B cell (primary cell): ENCODE measurements around the gene ZNF562. TPM values are rescaled to one million over a fixed set of nuclear protein-coding genes. Genes with fewer than 3 reads are reported as not detected.
"Not testable (repeated sequence)": the region's sequence is repeated elsewhere in the genome, so short reads cannot be mapped to it uniquely, and the experiment has no call there.

Experiments
- ATAC-seq: fragments of 200-7000 bp; cut with Tn5 transposase; one replicate; pipeline ENCODE4 v1.10.0; 2021; ENCODE audit warnings: low read depth, mild to moderate bottlenecking, moderate number of reproducible peaks, moderate library complexity
- CTCF ChIA-PET: fragments of 350-600 bp; sonication (Branson Sonifier 250); formaldehyde crosslinking; loops from one replicate; lab custom pipeline; 2021; ENCODE audit warnings: antibody characterized with exemption, inconsistent platforms; lab: Charles Lee
- POLR2A ChIA-PET: fragments of 350-600 bp; sonication (Branson Sonifier 250); formaldehyde crosslinking; loops from one replicate; lab custom pipeline; 2021; ENCODE audit warnings: antibody characterized with exemption; lab: Charles Lee
- DNase-seq: peaks from one replicate; pipeline ENCODE4 v3.0.0; 2013
- H2AFZ ChIP-seq: 2 replicates; pipeline ENCODE4 v1.6.1; 2012; ENCODE audit warnings: mild to moderate bottlenecking, low read depth, low read length; ENCODE audit not compliant: insufficient read depth, poor library complexity, severe bottlenecking
- H3K27ac ChIP-seq, 2 donors: 1 replicate in 1 of 2; 2 replicates in 1 of 2; pipeline ENCODE4 v1.5.1; 2012 to 2013; ENCODE audit warnings: low read length in 2 of 2, mild to moderate bottlenecking in 2 of 2, moderate library complexity in 1 of 2
- H3K27me3 ChIP-seq, 4 experiments: fragments of 200-600 bp in 1 of 4; sonication (generic) in 1 of 4; replicated peaks in 1 of 4; 1 replicate in 2 of 4; 2 replicates in 2 of 4; pipeline versions ENCODE4 v1.6.1 to v1.7.0; 2013 to 2016; ENCODE audit warnings: low read length in 3 of 4, mild to moderate bottlenecking in 2 of 4, mixed read lengths in 1 of 4, moderate library complexity in 1 of 4; ENCODE audit not compliant: insufficient read depth in 4 of 4, control insufficient read depth in 3 of 4; ENCODE audit errors: control extremely low read depth in 1 of 4
- H3K36me3 ChIP-seq, 2 experiments: replicated peaks in 1 of 2; 1 replicate in 1 of 2; 2 replicates in 1 of 2; pipeline versions ENCODE4 v1.6.1 to v1.7.1; 2013; ENCODE audit warnings: low read length in 1 of 2; ENCODE audit not compliant: insufficient read depth in 2 of 2, control insufficient read depth in 1 of 2; ENCODE audit errors: control extremely low read depth in 1 of 2, extremely low read depth in 1 of 2
- H3K4me1 ChIP-seq, 2 donors: fragments of 200-600 bp in 1 of 2; sonication (generic) in 1 of 2; 1 replicate in 1 of 2; 2 replicates in 1 of 2; pipeline versions ENCODE4 v1.5.1 to v1.6.1; 2013 to 2017; ENCODE audit warnings: low read length in 2 of 2; ENCODE audit not compliant: control insufficient read depth in 2 of 2, insufficient read depth in 2 of 2
- H3K4me2 ChIP-seq: replicated peaks from 2 replicates; pipeline ENCODE3; 2012; ENCODE audit warnings: mild to moderate bottlenecking, low read depth, low read length; ENCODE audit not compliant: poor library complexity, severe bottlenecking
- H3K4me3 ChIP-seq, 5 experiments: fragments of 200-600 bp in 1 of 5; sonication (generic) in 1 of 5; 1 replicate in 3 of 5; 2 replicates in 2 of 5; pipeline versions ENCODE4 v1.5.1 to v1.7.0; 2011 to 2016; ENCODE audit warnings: low read length in 4 of 5, mild to moderate bottlenecking in 4 of 5, low read depth in 2 of 5, control low read depth in 1 of 5, moderate library complexity in 1 of 5; ENCODE audit not compliant: insufficient read depth in 1 of 5; ENCODE audit errors: control extremely low read depth in 1 of 5, extremely low read depth in 1 of 5
- H3K79me2 ChIP-seq: fragments of 200-600 bp; sonication (generic); one replicate; pipeline ENCODE4 v1.6.0; 2016; ENCODE audit warnings: low read length; ENCODE audit not compliant: control insufficient read depth, insufficient read depth
- H3K9ac ChIP-seq: fragments of 200-600 bp; sonication (generic); 2 replicates; pipeline ENCODE4 v1.6.1; 2017; ENCODE audit warnings: mild to moderate bottlenecking, low read length, moderate library complexity
- H3K9me3 ChIP-seq, 3 donors: one replicate each; pipeline versions ENCODE4 v1.6.1 to v1.7.1; 2013; ENCODE audit warnings: low read length in 2 of 3; ENCODE audit not compliant: control insufficient read depth in 2 of 3, insufficient read depth in 1 of 3; ENCODE audit errors: control extremely low read depth in 1 of 3
- H4K20me1 ChIP-seq: 2 replicates; pipeline ENCODE4 v1.6.0; 2012; ENCODE audit warnings: mild to moderate bottlenecking, low read length; ENCODE audit not compliant: insufficient read depth, control insufficient read depth, poor library complexity, severe bottlenecking
- H3K27ac Mint-ChIP-seq: one replicate; pipeline ENCODE4 v1.8.0; 2021; ENCODE audit warnings: mixed read lengths
- H3K27me3 Mint-ChIP-seq: one replicate; pipeline ENCODE4 v1.8.0; 2021; ENCODE audit warnings: mixed read lengths
- H3K4me1 Mint-ChIP-seq: one replicate; pipeline ENCODE4 v1.8.0; 2021; ENCODE audit warnings: mixed read lengths
- H3K4me3 Mint-ChIP-seq: one replicate; pipeline ENCODE4 v1.8.0; 2021; ENCODE audit warnings: mixed read lengths
- H3K9me3 Mint-ChIP-seq: one replicate; pipeline ENCODE4 v1.8.0; 2022; ENCODE audit warnings: mixed read lengths; ENCODE audit not compliant: insufficient read depth
- EZH2 ChIP-seq: IDR thresholded peaks from 2 replicates; pipeline ENCODE4 v1.6.1; 2012; ENCODE audit warnings: borderline replicate concordance, low read depth, mild to moderate bottlenecking, moderate library complexity, low read length; ENCODE audit not compliant: insufficient read depth, poor library complexity, severe bottlenecking
- WGBS: methylation state at CpG from one replicate; pipeline ENCODE4 v1.1.5; 2013; ENCODE audit warnings: missing lambda C conversion rate; ENCODE audit not compliant: insufficient coverage; 5-methylcytosine and 5-hydroxymethylcytosine counted together
- intact Hi-C: fragments of 100-400 bp; cut with micrococcal nuclease; formaldehyde crosslinking; loops from one replicate; pipeline ENCODE4 v1.10.0; 2022
- polyA plus RNA-seq: library from polyadenylated mRNA; depleted of rRNA; stranded (reverse); fragments of >200 nt; gene quantifications from 2 replicates; pipeline ENCODE4 v1.2.3, GENCODE V29; 2012
- total RNA-seq, 2 donors: library from RNA; stranded (reverse); fragments of 120-200 nt in 1 of 2; gene quantifications; 1 replicate in 1 of 2; 2 replicates in 1 of 2; pipeline versions ENCODE4 v1.2.3 to v1.2.4, GENCODE V29; 2013 to 2022
- TF ChIP-seq, protein P1 (sequence below): fragments of 200-600 bp; IDR thresholded peaks from one replicate; pipeline ENCODE4 v1.8.0; 2022; ENCODE audit warnings: antibody characterized with exemption, mild to moderate bottlenecking

The ZNF562 gene
- total and polyA plus RNA-seq, 2 donors (not counting 1 experiment from before 2014, with no cell fraction given) = 4.1 to 31.8 TPM

GRCh38 chr19:9658769-9659168 lies 16.1 kb downstream of the ZNF562 start:
- TF ChIP-seq EZH2 = no peak
- TF ChIP-seq, protein P1, sequence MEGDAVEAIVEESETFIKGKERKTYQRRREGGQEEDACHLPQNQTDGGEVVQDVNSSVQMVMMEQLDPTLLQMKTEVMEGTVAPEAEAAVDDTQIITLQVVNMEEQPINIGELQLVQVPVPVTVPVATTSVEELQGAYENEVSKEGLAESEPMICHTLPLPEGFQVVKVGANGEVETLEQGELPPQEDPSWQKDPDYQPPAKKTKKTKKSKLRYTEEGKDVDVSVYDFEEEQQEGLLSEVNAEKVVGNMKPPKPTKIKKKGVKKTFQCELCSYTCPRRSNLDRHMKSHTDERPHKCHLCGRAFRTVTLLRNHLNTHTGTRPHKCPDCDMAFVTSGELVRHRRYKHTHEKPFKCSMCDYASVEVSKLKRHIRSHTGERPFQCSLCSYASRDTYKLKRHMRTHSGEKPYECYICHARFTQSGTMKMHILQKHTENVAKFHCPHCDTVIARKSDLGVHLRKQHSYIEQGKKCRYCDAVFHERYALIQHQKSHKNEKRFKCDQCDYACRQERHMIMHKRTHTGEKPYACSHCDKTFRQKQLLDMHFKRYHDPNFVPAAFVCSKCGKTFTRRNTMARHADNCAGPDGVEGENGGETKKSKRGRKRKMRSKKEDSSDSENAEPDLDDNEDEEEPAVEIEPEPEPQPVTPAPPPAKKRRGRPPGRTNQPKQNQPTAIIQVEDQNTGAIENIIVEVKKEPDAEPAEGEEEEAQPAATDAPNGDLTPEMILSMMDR = no peak
- peaks cover 1 to 30% of the 10 kb centered on the region in 2 experiments for H3K36me3 ChIP-seq
- no peak for ATAC-seq
- WGBS = 100% methylated on average over 1 of the region's 2 CpGs
- H2AFZ ChIP-seq = no peak overlapping the region
- H4K20me1 ChIP-seq = peaks cover 13% of the 10 kb centered on the region
- no peaks in the 10 kb centered on the region for H3K4me1 ChIP-seq
- H3K4me3 ChIP-seq = no peak overlapping the region
- ChIA-PET CTCF (interaction anchor here (1.5 kb wide), 1 partner anchor 33 kb away, joined by 3 read pairs; no protein-coding TSS in a partner anchor), POLR2A (no interaction called here)
- Mint-ChIP-seq H3K4me1 (peaks cover 3% of the 10 kb centered on the region), H3K9me3 (no peaks in the 10 kb centered on the region), H3K4me3 (no peak overlapping the region), H3K27ac (no peak overlapping the region), H3K27me3 (no peaks in the 10 kb centered on the region)
- H3K9me3 ChIP-seq = peaks cover 0 to 17% (median 4%) of the 10 kb centered on the region in 3 donors
- peaks cover 74% of the 10 kb centered on the region for H3K79me2 ChIP-seq
- no peak for DNase-seq
- intact Hi-C loops = no loop called here
- H3K9ac ChIP-seq = no peak overlapping the region
- H3K4me2 ChIP-seq = no peak overlapping the region
- no peak overlapping the region for H3K27ac ChIP-seq
- H3K27me3 ChIP-seq = no peaks in the 10 kb centered on the region

DNA sequence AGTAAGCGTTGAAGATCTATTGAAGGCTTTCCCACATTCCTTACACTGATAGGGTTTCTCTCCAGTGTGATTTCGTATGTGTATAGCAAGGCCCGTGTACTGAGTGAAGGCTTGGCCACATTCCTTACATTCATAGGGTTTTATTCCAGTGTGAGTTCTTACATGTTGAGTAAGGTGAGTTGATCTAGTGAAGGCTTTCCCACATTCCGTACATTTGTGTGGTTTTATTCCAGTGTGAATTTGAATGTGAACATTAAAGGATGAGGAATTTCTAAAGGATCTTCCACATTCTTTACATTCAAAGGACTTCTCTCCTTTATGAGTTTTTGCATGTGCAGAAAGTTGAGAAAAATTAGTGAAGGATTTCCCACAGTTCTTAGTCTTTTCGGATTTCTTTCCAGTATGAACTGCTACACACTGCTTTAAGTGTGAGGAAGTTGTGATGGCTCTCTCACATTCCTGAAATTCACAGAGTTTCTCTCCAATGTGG lies 21.8 kb downstream of the ZNF562 start:
- CTCF ChIA-PET, intact Hi-C loops, H3K4me2 ChIP-seq, H2AFZ ChIP-seq, H3K27me3 Mint-ChIP-seq, H4K20me1 ChIP-seq, H3K27ac ChIP-seq, H3K4me3 ChIP-seq, ATAC-seq, H3K4me1 ChIP-seq, H3K4me1 Mint-ChIP-seq, H3K27me3 ChIP-seq, DNase-seq, H3K4me3 Mint-ChIP-seq, H3K9ac ChIP-seq, POLR2A ChIA-PET, H3K27ac Mint-ChIP-seq: not testable (repeated sequence)
- Histone ChIP-seq H3K9me3 (peaks cover 2 to 25% (median 21%) of the 10 kb centered on the region in 3 donors), H3K36me3 (peaks cover 6 to 44% of the 10 kb centered on the region in 2 experiments), H3K79me2 (peaks cover 19% of the 10 kb centered on the region)
- H3K9me3 Mint-ChIP-seq = peaks cover 12% of the 10 kb centered on the region
- WGBS = no CpG with 5 or more reads among the region's 5 CpGs

- H2AFZ ChIP-seq, H4K20me1 ChIP-seq, H3K27ac Mint-ChIP-seq, H3K27ac ChIP-seq, H3K4me3 Mint-ChIP-seq, intact Hi-C loops, H3K4me1 ChIP-seq, H3K4me2 ChIP-seq, H3K27me3 Mint-ChIP-seq, ATAC-seq, H3K9ac ChIP-seq, H3K4me3 ChIP-seq, POLR2A ChIA-PET, H3K4me1 Mint-ChIP-seq, H3K27me3 ChIP-seq, H3K79me2 ChIP-seq, DNase-seq, CTCF ChIA-PET: not testable (repeated sequence)
- 96% methylated on average over 3 of the region's 3 CpGs for WGBS
- H3K9me3 Mint-ChIP-seq = peaks cover 12% of the 10 kb centered on the region
- Histone ChIP-seq H3K9me3 (peaks cover 2 to 25% (median 21%) of the 10 kb centered on the region in 3 donors), H3K36me3 (peaks cover 6 to 42% of the 10 kb centered on the region in 2 experiments)
These were observed 23.4 kb downstream of the ZNF562 start for GRCh38 chr19:9651464-9651863.
